DND-41 (cell line): ENCODE data around the gene CD81.

Experiments used
- EZH2 ChIP-seq: IDR thresholded peaks from 3 replicates; pipeline ENCODE4 v1.6.1; 2012; ENCODE audit warnings: borderline replicate concordance, low read depth, mild to moderate bottlenecking, moderate library complexity, low read length, inconsistent platforms; ENCODE audit not compliant: severe bottlenecking
- TF ChIP-seq, protein P1 (sequence below): IDR thresholded peaks from 2 replicates; pipeline ENCODE4 v1.5.1; 2012; ENCODE audit warnings: borderline replicate concordance, low read length, moderate library complexity, mild to moderate bottlenecking; ENCODE audit not compliant: poor library complexity, severe bottlenecking; ENCODE audit errors: extremely low read depth

DNA sequence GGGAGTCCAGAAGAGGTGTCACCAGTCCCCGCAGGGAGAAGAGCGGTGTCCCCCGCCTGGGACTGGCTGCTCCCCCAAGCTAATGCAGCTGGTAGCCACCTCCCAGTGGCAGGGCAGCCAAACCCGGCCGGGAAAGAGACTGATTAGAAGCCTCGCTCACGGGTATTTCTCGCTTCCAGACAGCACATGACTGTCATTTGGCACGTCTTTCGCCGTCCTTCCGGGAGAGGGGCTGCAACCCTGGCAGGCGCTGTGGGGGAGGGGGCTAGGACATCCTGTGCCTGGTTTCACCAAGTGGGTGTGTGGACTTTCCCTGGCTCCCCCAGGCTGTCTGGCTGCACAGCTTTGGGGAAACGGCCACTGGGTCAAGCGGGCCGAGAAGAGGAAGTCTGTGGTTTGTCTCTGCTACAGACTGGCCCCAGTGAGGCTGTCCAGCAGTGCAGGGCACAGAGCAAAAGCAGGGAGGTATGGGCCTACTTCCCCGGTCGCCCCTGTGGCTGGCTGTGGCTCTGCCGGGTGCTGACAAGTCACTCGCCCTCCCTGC lies 3.8 kb downstream of the CD81 start:
- no peak for TF ChIP-seq EZH2
- TF ChIP-seq, protein P1, sequence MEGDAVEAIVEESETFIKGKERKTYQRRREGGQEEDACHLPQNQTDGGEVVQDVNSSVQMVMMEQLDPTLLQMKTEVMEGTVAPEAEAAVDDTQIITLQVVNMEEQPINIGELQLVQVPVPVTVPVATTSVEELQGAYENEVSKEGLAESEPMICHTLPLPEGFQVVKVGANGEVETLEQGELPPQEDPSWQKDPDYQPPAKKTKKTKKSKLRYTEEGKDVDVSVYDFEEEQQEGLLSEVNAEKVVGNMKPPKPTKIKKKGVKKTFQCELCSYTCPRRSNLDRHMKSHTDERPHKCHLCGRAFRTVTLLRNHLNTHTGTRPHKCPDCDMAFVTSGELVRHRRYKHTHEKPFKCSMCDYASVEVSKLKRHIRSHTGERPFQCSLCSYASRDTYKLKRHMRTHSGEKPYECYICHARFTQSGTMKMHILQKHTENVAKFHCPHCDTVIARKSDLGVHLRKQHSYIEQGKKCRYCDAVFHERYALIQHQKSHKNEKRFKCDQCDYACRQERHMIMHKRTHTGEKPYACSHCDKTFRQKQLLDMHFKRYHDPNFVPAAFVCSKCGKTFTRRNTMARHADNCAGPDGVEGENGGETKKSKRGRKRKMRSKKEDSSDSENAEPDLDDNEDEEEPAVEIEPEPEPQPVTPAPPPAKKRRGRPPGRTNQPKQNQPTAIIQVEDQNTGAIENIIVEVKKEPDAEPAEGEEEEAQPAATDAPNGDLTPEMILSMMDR: no peak
